NCI-H128 (cell line): ENCODE measurements around the gene TMCO4.

ENCODE experiments used
- DNase-seq: peaks from one replicate; lab custom pipeline; 2025; ENCODE audit not compliant: unreplicated experiment; lab: John Stamatoyannopoulos, UW

The TMCO4 gene

DNA sequence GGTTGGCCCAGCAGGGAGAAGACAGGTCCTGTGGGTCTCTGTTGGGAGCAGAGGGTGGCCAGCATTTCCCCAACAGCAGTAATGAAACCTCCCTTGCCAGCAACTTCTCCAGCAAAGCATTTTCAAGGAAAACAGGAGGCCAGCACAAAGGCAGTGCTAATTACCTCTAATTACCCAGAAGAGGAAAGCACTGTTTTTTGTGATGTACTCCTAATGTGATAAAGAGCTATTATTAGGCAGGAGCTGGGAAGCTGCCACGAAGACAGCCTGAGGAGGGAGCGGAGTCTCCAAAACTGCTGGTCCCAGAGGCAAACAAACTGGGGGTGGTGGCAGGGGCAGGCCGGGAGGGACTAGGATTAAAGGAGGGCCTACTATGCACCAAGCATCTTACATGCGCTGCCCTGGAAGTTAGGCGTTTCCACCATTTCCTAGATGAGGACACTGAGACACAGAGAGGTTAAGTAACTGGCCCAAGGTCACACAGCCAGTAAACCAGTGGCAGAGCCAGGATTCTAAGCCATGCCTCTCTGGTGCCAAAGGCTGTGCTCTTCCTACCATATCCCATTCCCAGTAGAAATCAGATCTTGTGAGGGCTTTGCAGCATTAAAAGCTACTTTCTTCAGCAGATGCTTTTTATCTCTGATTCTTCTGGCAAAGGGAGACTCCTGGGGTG is 110.5 kb downstream of the TMCO4 start:
- DNase-seq: no peak

DNA sequence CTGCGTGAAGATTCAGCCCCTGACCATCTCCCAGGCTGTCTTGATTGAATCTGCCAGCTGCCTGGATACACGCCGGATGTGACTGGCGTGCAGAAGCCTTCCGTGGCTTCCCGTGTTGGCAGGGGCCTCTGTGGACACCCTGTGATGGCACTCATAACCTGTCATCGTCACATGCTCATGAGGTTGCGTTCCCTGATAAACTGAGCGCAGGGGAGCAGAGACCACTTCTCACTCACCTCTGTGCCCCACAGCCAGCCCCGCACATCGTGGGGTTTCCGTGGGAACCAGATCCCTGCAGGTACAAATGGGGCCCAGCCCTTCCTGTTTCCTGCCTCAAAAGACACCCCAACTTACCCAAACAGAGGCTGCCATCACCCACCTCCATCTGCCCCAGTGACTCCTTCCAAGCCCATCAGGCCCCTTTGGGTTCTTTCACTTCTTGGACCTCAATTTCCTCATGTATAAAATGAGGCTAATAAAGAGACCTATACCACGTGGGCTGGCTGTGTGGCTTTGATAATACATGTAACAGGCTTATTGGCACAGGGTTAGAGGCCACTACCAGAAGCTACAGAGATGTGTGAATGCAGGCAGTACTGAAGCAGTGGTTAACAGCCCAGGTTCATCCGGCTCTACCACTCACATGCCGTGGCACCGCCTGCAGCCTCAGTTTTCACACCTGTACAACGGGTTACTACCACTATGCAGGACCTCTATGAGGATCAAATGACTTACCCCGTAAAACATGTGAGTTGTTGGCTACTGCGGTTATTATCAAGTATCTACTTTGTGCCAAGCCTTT is 111.5 kb downstream of the TMCO4 start:
- DNase-seq: no peak

DNA sequence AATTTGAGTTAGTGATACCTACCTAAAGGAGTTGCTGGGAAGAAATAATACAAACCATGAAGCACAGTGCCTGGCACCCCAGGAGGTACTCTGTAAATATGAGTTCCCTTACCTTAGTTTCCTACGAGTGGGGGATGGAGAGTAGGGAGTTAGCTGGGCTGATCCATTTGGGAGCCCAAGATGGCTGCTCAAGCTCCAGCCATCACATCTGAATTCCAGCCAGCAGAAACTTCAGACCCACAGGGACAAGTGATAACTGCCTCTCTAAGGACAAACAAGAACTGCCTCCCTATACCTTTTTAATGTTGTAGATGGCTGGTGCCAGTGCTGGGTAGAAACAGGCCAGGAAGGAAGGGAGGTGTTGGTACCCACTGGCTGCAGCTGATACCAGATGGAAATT is 112.3 kb downstream of the TMCO4 start:
- DNase-seq: no peak

DNA sequence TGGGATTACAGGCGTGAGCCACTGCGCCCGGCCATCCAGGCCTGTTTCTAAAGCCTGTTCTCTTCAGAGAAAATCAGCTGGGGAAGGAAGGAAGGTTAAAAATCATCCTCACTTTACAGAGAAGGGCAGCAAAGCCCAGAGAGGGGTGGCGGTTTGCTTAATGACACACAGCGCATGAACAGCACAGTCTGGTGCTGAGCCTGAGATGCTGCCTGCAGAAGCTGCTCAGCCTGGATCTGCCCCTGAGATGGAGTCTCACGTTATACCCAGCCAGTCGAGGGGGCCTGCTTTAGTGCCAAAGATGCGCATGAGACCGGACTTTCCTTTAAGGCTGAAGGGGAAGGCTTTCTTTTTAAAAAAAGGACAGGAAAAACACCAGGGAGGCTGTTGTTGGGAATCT is 113.7 kb downstream of the TMCO4 start:
- DNase-seq: no peak

DNA sequence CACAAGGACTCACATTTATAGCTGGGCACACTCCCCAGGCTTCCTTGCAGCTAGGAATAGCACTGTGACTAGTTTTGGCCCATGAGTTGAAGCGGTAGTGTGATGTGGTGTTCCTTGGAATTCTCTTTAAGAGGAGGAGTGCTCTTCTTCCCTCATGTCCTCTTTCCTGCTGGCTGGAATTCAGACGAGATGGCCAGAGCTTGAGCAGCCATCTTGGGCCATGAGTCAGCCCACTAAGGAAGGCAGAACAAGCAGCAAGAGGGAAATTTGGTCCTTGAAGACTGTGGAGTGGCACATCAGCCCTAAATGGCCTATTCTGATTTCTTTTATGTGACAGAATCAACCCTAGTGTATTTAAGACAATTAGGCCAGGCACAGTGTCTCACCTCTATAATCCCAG is 115.0 kb downstream of the TMCO4 start:
- DNase-seq: no peak

DNA sequence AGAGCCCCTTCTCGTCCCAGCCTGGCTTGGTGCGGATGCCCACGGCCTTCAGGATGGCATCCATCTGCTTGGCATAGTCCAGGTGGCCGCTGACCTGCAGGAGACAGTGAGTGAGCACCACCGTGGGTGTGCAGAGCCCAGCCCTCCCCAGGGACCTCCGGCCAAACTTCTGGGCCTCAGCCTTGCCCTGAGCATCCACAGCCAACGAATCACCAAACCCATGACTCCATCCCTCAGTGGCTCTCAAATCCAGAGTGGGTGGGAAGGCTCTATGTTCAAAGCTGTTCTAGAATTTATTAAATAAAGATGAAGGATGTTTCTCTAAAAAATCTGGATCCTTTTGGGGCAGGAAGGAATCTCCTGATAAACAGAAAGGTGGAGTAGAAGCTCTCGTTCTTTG is 116.4 kb downstream of the TMCO4 start:
- no peak for DNase-seq

DNA sequence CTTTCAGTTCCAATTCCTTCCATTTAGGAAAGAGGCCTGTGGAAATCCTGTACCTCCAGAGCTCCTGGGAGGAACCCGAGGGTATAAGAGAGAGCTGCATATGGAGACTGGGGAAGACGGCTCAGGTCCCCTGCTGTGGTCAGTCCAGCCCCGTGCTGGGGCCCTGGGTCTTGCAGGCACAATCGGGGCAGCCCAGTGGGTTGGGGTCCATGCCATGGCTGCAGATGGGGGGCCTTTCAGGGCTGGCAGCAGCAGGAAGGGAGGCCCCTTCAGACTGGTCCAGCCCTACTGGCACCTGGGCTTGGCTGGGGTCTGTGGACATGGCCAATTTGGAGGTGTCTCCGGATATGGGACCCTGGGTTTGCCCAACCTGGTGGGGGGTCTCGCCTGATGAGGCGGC is 116.8 kb downstream of the TMCO4 start:
- DNase-seq: no peak

DNA sequence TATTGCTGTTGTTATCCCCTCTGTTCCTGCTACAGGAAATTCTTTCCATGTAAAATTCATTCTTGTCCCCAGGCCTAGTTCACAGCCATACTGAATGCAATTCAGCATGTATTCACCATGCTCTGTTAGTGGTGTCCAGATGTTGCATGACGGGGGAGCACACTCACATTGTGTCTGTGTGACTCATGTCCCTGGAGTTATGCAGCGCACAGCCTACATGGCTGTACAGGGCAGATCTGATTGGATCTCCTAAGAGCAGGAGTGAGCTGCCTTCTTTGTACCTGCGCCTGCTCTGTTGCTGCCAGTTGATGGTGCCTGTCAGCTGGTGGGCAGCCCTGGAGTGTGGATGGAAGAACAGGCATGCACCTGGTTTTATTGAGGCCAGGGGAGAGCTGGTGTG is 117.5 kb downstream of the TMCO4 start:
- DNase-seq: no peak

DNA sequence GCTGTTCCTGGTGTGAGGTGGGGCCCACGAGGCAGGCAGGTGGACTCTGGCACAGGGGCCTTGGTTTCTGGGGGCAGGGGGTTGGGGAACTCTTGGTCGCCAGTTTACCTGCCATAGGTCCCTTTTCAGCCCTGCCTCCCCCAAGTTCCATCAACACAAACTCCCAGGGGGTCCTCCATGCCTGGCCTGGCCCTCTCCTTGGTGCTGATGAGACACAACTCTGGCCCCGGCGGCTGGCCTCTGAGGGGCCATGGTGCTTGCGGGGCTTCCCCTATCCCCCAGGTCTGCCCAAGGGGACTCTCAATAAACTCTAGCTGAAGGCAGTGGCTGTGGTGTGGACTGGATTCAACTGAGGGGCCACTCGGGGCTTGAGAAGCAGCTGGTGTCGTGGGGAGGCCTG is 119.1 kb downstream of the TMCO4 start:
- no peak for DNase-seq

DNA sequence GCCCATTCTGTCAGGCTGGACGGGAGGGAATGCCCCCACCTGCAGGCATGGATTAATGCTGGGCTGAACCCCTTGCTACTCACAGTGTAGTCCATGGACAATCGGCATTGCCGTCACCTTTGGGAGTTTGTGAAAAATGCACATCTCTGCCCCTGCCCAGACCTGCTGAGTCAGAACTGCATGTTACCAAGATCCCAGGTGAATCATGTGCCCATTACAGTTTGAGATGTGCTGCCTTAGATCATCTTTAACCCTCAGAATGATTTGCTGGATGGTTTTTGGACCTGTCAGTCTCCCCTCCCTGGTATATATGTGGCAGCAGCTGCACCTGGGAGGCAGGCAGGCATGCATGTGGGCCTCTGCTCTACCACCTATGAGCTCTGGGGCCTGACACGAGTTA is 120.0 kb downstream of the TMCO4 start:
- DNase-seq: no peak

DNA sequence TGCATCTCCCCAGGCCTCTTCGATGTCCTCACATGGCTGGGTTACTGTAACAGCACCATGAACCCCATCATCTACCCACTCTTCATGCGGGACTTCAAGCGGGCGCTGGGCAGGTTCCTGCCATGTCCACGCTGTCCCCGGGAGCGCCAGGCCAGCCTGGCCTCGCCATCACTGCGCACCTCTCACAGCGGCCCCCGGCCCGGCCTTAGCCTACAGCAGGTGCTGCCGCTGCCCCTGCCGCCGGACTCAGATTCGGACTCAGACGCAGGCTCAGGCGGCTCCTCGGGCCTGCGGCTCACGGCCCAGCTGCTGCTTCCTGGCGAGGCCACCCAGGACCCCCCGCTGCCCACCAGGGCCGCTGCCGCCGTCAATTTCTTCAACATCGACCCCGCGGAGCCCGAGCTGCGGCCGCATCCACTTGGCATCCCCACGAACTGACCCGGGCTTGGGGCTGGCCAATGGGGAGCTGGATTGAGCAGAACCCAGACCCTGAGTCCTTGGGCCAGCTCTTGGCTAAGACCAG is 120.7 kb downstream of the TMCO4 start:
- DNase-seq: no peak

DNA sequence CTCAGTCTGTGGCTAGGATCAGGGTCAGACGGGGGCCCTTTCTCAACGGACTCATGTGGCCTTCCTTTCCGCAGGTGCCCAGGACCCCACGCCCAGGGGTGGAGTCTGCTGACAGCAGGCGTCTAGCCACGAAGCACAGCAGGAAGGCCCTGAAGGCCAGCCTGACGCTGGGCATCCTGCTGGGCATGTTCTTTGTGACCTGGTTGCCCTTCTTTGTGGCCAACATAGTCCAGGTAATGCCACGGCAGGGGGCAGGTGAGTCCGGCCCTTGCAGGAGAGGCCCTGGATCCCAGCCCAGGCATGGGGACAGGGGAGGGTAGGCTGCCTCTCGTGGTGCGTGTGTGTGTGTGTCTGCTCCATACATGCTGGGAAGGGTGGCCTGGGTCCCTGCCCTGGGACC is 121.2 kb downstream of the TMCO4 start:
- no peak for DNase-seq

DNA sequence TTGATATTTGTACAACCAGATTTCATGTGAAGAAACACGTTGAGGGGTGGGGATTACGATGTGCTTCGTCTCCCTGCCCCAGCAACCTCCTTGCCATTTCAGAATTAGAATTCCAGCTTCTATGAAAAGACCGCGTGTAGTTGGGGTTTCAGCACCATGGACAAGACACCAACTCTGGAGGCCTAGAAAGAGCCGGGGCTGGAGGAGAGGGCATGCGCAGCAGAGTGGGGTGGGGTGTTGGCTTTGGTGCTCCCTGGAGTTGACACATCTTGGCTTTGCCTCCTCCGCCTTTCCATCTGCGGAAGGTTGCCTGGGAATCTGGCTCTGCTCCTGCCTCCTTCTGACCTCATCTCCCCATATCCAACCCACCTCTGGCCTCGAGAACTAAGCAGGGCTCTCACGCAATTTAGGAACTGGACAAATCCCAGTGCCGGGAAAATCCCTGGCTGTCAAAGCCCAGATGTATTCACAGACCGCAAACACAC is 123.2 kb downstream of the TMCO4 start:
- no peak for DNase-seq

DNA sequence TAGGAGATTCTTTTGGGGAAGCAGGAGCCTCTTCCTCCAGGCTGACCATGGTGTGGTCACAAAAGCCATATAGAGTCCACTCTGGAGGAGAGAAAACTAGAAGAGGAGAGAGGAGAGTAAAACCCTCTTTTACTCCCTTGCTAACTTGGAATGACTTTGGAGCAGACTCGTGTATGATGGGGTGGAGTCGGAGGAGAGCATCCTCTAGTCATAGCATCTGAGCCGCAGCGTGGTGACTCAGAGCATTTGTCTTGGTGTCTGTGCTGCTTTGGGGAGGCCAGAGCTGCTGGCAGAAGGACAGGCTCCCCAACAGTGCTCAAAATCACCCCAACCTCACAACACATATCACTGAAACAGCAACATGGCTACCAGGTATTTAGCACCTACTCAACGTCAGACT is 123.9 kb downstream of the TMCO4 start:
- no peak for DNase-seq

DNA sequence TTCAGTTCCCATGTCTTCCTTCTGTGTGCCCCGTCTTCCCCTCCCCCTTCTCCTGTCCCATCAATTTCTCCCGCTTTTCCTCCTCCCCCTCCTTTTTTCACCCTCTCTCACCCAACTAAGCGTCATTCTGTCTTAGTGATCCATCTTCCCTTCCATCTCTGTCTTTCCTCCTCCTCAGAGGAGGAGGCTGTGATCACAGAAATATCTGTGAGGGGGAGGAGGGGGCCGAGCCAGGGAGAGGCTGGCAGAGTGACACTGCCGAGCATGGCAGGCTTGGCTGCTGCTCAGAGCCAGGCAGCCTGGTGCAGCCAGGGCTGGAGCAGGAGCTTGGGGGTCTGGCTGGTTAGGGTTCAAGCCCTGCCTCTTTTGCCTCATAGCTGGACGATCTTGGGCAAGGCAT is 127.5 kb downstream of the TMCO4 start:
- DNase-seq: no peak

DNA sequence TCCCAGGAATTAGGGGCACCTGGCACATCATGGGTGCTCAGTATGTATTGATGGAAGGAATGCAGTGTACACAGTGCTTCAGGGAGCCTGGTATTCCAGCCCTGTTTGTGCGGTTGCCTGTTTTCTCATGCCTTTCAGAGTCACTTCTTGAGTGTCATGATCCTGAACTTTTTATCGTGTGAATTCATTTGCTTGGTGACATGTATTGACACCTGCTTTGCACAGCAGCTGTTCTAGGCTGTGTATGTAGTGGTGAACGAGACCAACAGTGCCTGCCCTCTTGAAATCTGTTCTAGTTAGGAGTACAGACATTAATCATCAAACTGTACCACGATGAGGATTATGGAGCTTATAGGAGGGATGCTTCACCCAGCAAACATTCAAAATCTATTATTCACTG is 128.9 kb downstream of the TMCO4 start:
- no peak for DNase-seq

DNA sequence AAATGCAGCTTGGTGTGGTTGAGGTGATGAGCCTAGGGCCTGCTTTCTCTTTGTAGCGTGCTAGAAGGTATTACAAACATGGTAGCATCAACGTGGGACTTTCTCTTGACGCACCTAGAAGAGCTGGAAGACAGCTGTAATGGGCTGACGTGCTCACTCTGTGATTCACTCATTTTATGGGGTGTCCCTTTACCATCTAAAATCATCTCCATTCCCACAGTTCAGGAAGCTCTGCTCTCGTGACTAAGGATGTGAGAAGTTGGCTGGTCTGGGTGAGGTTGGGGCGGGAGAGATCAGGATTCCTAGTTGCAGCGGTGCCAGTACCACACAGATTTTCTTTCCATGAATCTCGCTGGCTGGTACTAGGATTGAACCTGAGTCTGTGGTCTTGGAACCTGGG is 130.8 kb downstream of the TMCO4 start:
- DNase-seq: no peak

DNA sequence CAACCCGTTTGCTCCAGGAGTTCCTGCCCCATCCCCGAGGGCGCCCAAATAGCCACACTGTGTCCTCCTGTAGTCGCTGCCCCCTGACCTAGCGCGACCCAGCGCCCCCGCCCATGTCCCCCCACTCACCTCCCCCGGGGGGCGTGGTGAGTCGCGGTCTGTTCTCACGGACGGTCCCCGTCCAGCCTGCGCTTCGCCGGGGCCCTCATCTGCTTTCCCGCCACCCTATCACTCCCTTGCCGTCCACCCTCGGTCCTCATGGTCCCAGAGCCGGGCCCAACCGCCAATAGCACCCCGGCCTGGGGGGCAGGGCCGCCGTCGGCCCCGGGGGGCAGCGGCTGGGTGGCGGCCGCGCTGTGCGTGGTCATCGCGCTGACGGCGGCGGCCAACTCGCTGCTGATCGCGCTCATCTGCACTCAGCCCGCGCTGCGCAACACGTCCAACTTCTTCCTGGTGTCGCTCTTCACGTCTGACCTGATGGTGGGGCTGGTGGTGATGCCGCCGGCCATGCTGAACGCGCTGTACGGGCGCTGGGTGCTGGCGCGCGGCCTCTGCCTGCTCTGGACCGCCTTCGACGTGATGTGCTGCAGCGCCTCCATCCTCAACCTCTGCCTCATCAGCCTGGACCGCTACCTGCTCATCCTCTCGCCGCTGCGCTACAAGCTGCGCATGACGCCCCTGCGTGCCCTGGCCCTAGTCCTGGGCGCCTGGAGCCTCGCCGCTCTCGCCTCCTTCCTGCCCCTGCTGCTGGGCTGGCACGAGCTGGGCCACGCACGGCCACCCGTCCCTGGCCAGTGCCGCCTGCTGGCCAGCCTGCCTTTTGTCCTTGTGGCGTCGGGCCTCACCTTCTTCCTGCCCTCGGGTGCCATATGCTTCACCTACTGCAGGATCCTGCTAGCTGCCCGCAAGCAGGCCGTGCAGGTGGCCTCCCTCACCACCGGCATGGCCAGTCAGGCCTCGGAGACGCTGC is 133.9 kb downstream of the TMCO4 start:
- no peak for DNase-seq

DNA sequence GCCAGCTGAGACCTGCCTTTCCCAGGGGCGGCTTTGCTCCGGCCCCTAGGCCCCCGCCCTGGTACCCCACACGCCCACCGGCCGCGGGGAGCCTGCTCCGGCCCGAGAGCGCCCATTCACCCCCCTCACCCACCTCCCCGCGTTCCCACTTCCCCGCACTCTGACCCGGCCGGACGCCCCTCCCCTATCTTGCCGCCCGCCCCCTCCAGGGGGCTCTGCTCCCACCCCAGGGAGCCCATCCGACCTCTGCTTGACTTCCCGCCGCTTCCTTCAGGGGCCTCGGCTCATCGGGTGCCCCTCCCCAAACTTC is 134.6 kb downstream of the TMCO4 start:
- DNase-seq: no peak

DNA sequence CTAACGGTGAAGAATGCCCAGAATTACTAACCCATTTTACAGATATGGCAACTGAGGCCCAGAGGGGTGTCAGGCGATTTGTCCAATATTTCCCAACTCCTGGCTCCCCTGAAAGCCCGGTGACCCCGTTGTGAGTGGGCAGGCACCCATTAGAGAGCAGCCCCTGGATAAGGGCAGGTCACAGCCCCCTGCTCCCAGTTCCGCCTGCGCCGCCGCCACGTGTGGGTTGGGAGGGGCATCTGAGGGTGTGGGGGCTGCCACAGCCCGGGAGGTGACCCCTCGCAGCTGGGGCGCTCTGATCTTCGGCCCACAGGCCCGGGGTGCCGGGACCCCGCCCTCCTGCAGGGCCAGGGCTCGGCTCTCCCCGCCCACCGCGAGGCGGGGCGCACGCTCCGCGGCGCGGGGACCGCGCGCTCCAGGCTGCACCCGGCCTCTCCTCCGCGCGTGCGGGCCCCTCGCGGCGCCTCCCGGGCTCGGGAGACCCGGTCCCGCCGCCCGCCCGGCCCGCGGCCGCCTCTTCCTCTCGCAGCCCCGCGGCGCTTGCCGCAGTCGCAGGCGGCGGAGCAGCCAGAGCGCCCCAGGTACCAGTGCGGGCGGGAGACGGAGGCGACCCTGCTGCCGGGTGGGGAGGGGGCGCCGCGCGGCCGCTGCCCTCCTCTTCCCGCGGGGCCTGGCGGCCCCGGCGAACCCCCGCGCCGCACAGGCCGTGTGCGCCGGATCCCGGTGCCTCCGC is 135.1 kb downstream of the TMCO4 start, which contains the start of gene HTR6:
TSS of gene HTR6 (plus strand) at position 423 of the 733 bp plus-strand sequence. CDS start 879 bp downstream, outside the sequence.
- DNase-seq: no peak

DNA sequence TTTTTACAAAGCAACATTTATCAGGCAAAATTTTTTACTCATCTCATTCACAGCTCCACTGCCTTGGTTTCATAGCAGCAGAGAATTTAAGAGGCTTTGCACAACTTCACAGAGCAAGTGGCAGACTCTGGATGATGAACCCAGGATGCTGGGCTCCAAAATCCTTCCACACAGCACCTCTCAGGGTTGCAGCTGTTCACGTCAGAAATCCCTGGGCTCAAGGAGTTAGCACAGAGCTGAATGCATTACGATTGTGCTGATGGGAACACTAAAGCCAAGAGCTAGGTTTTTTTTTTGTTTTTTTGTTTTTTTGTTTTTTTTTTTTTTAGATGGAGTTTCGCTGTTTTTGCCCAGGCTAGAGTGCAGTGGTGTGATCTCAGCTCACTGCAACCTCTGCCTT is 137.4 kb downstream of the TMCO4 start:
- no peak for DNase-seq
